K562 (cell line): ENCODE data around the gene UNC13A. TPM values are rescaled to one million over a fixed set of nuclear protein-coding genes. Genes with fewer than 3 reads are reported as not detected.

Experiments used
- ASH1L ChIP-seq: fragments of 450-650 bp; IDR thresholded peaks from 2 replicates; pipeline ENCODE4 v1.6.1; 2018; ENCODE audit warnings: borderline replicate concordance, mild to moderate bottlenecking, low read depth; ENCODE audit not compliant: partially characterized antibody
- CBFB ChIP-seq: sonication (generic); formaldehyde crosslinking; IDR thresholded peaks from 2 replicates; pipeline ENCODE4 v1.4.0; 2020; ENCODE audit warnings: mild to moderate bottlenecking, missing genetic modification reagents
- DLX4 ChIP-seq: fragments of 250-450 bp; sonication (Bioruptor Pico); IDR thresholded peaks from 2 replicates; pipeline ENCODE4 v1.6.1; 2021; ENCODE audit warnings: mild to moderate bottlenecking
- FOXJ3 ChIP-seq: sonication (generic); formaldehyde crosslinking; IDR thresholded peaks from 2 replicates; pipeline ENCODE4 v1.4.0; 2020; ENCODE audit warnings: mild to moderate bottlenecking, missing genetic modification reagents
- FOXK1 ChIP-seq: sonication (generic); formaldehyde crosslinking; IDR thresholded peaks from 2 replicates; pipeline ENCODE4 v1.8.0; 2022; ENCODE audit warnings: missing genetic modification reagents, mild to moderate bottlenecking, borderline replicate concordance
- HDGF ChIP-seq: fragments of 450-650 bp; IDR thresholded peaks from 2 replicates; pipeline ENCODE4 v1.6.1; 2016
- ID3 ChIP-seq, 2 experiments: fragments of 250-450 bp in 1 of 2; fragments of 450-650 bp in 1 of 2; sonication (Bioruptor Pico) in 1 of 2; IDR thresholded peaks; 2 replicates each; pipeline versions ENCODE4 v1.6.1 to v1.8.0; 2016 to 2021; ENCODE audit warnings: mild to moderate bottlenecking in 2 of 2, moderate library complexity in 2 of 2, missing compliant biosample characterization in 1 of 2, missing genetic modification characterization in 1 of 2
- MBD1 ChIP-seq: fragments of 250-450 bp; sonication (Bioruptor Pico); IDR thresholded peaks from 2 replicates; pipeline ENCODE4 v1.8.0; 2022; ENCODE audit warnings: inconsistent platforms
- MNT ChIP-seq, 2 experiments: fragments of 450-650 bp; conservative IDR thresholded peaks; 2 replicates each; pipeline ENCODE4 v1.6.1; 2017; ENCODE audit warnings: mild to moderate bottlenecking in 2 of 2, moderate library complexity in 2 of 2
- NEUROD1 ChIP-seq: fragments of 150-350 bp; IDR thresholded peaks from 2 replicates; pipeline ENCODE4 v1.6.1; 2014; ENCODE audit warnings: borderline replicate concordance, low read length, low read depth; ENCODE audit not compliant: partially characterized antibody
- OTX1 ChIP-seq: fragments of 450-650 bp; formaldehyde crosslinking; IDR thresholded peaks from 2 replicates; pipeline ENCODE4 v1.4.0; 2022; ENCODE audit warnings: mild to moderate bottlenecking
- RNF2 ChIP-seq: sonication (generic); IDR thresholded peaks from 2 replicates; pipeline ENCODE4 v1.6.1; 2016
- SAFB ChIP-seq: fragments of 200-400 bp; formaldehyde crosslinking; IDR thresholded peaks from 2 replicates; pipeline ENCODE4 v1.6.1; 2017; ENCODE audit warnings: low read depth, low read length, borderline replicate concordance
- SREBF2 ChIP-seq: sonication (generic); formaldehyde crosslinking; IDR thresholded peaks from 2 replicates; pipeline ENCODE4 v1.4.0; 2020; ENCODE audit warnings: mild to moderate bottlenecking, missing genetic modification reagents
- TGIF2 ChIP-seq: sonication (generic); formaldehyde crosslinking; IDR thresholded peaks from 2 replicates; pipeline ENCODE4 v1.8.1; 2022; ENCODE audit warnings: mild to moderate bottlenecking, missing genetic modification reagents, moderate library complexity
- THRAP3 ChIP-seq: fragments of 450-650 bp; IDR thresholded peaks from 2 replicates; pipeline ENCODE4 v1.6.1; 2016; ENCODE audit warnings: mild to moderate bottlenecking, inconsistent platforms, borderline replicate concordance
- THRB ChIP-seq: fragments of 450-650 bp; formaldehyde crosslinking; conservative IDR thresholded peaks from 2 replicates; pipeline ENCODE4 v1.4.0; 2022; ENCODE audit warnings: mild to moderate bottlenecking, missing genetic modification characterization
- ZBTB17 ChIP-seq: fragments of 450-650 bp; formaldehyde crosslinking; IDR thresholded peaks from 2 replicates; pipeline ENCODE4 v1.4.0; 2020; ENCODE audit warnings: mild to moderate bottlenecking
- ZFP91 ChIP-seq: sonication (generic); formaldehyde crosslinking; IDR thresholded peaks from 2 replicates; pipeline ENCODE4 v1.8.0; 2022; ENCODE audit warnings: mild to moderate bottlenecking, missing genetic modification reagents
- polyA plus RNA-seq, 8 experiments: library from polyadenylated mRNA; depleted of rRNA in 4 of 8; stranded (reverse) in 5 of 8; unstranded in 3 of 8; fragments of >200 nt; fragmentation: Nextera tagmentation in 2 of 8; fragmentation: Illumina TruSeq in 1 of 8; extraction: Ambion mirVana in 2 of 8; extraction: Trizol in 1 of 8; gene quantifications; 2 replicates each; pipeline versions ENCODE4 v1.2.1 to v1.2.3, GENCODE V29; 2011 to 2014; ENCODE audit warnings: inconsistent platforms in 1 of 8, missing spikeins in 1 of 8
- total RNA-seq, 7 experiments: library from RNA; depleted of rRNA in 6 of 7; stranded (reverse); fragments of >200 nt in 6 of 7; fragmentation: Illumina TruSeq in 2 of 7; extraction: Trizol in 2 of 7; gene quantifications; 2 replicates each; pipeline versions ENCODE4 v1.2.1 to v1.2.3, GENCODE V29; 2011 to 2021; ENCODE audit warnings: low replicate concordance in 1 of 7

UNC13A gene
- total and polyA plus RNA-seq, 9 of the 15 experiments (the other 6 are each of a cell fraction or from before 2014, with no cell fraction given), result 0.03 to 1.0 (median 0.25) TPM

GRCh38 chr19:17681505-17682125 is 6.5 kb downstream of the UNC13A start (continued):
- TF ChIP-seq THRB (CRISPR knock-in tag) (no peak), TGIF2 (no peak), THRAP3 (no peak), RNF2 (no peak), ZFP91 (CRISPR knock-in tag) (no peak), SAFB (peak; percentile 48; the same call in 1 of the 2 replicates), NEUROD1 (no peak), CBFB (CRISPR knock-in tag) (no peak), FOXJ3 (CRISPR knock-in tag) (no peak), FOXK1 (CRISPR knock-in tag) (no peak), MNT (conservative IDR thresholded peaks at IDR 0.05) (peak; percentile 49 to 72; a peak in 3 of 4 replicates), MBD1 (CRISPR knock-in tag) (no peak), ZBTB17 (no peak), DLX4 (CRISPR knock-in tag) (no peak), OTX1 (no peak), HDGF (no peak), SREBF2 (no peak), ID3 (CRISPR knock-in tag; IDR thresholded peaks at IDR 0.05) (no peak), ID3 (tag; IDR thresholded peaks at IDR 0.05) (0 out of 2 replicates have a peak, but pooled peaks have one; percentile 29), ASH1L (no peak)
